ENCODE data around the gene OR2T1. TPM values are rescaled to one million over a fixed set of nuclear protein-coding genes. Genes with fewer than 3 reads are reported as not detected.
"Not testable (repeated sequence)": the region's sequence is repeated elsewhere in the genome, so short reads cannot be mapped to it uniquely, and the experiment has no call there.

The OR2T1 gene
- polyA plus RNA-seq, 6 donors from 2014 or later: not detected

GRCh38 chr1:248442500-248443277, 39.8 kb downstream of the OR2T1 start:
- Mint-ChIP-seq H3K27ac (peak overlapping the region in 2 of 6 donors; percentile 58 to 86), H3K4me1 (peaks cover 21 to 29% (median 27%) of the 10 kb centered on the region in 3 donors)
- not testable (repeated sequence) for DNase-seq; ATAC-seq (ENCODE audit: low read depth in 2 of 2); H3K27me3 Mint-ChIP-seq; H3K4me3 Mint-ChIP-seq; H3K36me3 Mint-ChIP-seq; H3K9me3 Mint-ChIP-seq

GRCh38 chr1:248444603-248445002, 41.8 kb downstream of the OR2T1 start:
- Mint-ChIP-seq H3K4me3 (peak overlapping the region in 2 of 8 donors; percentile 24 to 49), H3K4me1 (peaks cover 24 to 33% (median 27%) of the 10 kb centered on the region in 3 donors), H3K27ac (peak overlapping the region in 1 of 6 donors; percentile 15)
- ATAC-seq (ENCODE audit: low read depth in 2 of 2); H3K27me3 Mint-ChIP-seq; DNase-seq; H3K36me3 Mint-ChIP-seq; H3K9me3 Mint-ChIP-seq: not testable (repeated sequence)

GRCh38 chr1:248445399-248445798, 42.6 kb downstream of the OR2T1 start, which contains the start of gene OR2T2:
OR2T2 (plus strand) TSS chr1:248445637; CDS start chr1:248452798, 7,161 bp downstream.
- peak within 1 kb of the TSS in 5 of 8 donors; percentile 49 to 81 (median 71) for H3K4me3 Mint-ChIP-seq
- not testable (repeated sequence) for H3K36me3 Mint-ChIP-seq; H3K9me3 Mint-ChIP-seq; DNase-seq; ATAC-seq (ENCODE audit: low read depth in 2 of 2); H3K27me3 Mint-ChIP-seq
- peaks cover 28 to 39% (median 33%) of the 10 kb centered on the region in 3 donors for H3K4me1 Mint-ChIP-seq
- peak within 1 kb of the TSS; percentile 64 to 97 (median 92) for H3K27ac Mint-ChIP-seq

GRCh38 chr1:248448409-248449074, 45.7 kb downstream of the OR2T1 start:
- ATAC-seq (ENCODE audit: low read depth in 2 of 2): peak; percentile 91 to 92
- H3K36me3 Mint-ChIP-seq, DNase-seq, H3K27me3 Mint-ChIP-seq, H3K9me3 Mint-ChIP-seq, H3K4me3 Mint-ChIP-seq: not testable (repeated sequence)
- Mint-ChIP-seq H3K4me1 (peaks cover 31 to 42% (median 34%) of the 10 kb centered on the region in 3 donors), H3K27ac (peak overlapping the region in 1 of 6 donors; percentile 94)

- H3K27ac Mint-ChIP-seq: peak overlapping the region; percentile 74 to 96 (median 91)
- not testable (repeated sequence) for H3K9me3 Mint-ChIP-seq; ATAC-seq (ENCODE audit: low read depth in 2 of 2); H3K27me3 Mint-ChIP-seq; H3K36me3 Mint-ChIP-seq; DNase-seq
- H3K4me1 Mint-ChIP-seq: peaks cover 26 to 33% (median 26%) of the 10 kb centered on the region in 3 donors
- H3K4me3 Mint-ChIP-seq: peak overlapping the region in 7 of 8 donors; percentile 6 to 83 (median 61)
Observed at GRCh38 chr1:248449821-248450465, 47.1 kb downstream of the OR2T1 start.

GRCh38 chr1:248450466-248451145, 47.8 kb downstream of the OR2T1 start:
- H3K27ac Mint-ChIP-seq: peak overlapping the region; percentile 65 to 96 (median 88)
- H3K4me3 Mint-ChIP-seq: peak overlapping the region in 4 of 8 donors; percentile 40 to 83 (median 70)
- not testable (repeated sequence) for ATAC-seq (ENCODE audit: low read depth in 2 of 2); H3K36me3 Mint-ChIP-seq; H3K27me3 Mint-ChIP-seq; H3K9me3 Mint-ChIP-seq; DNase-seq
- peaks cover 21 to 27% (median 22%) of the 10 kb centered on the region in 3 donors for H3K4me1 Mint-ChIP-seq

- H3K27ac Mint-ChIP-seq; ATAC-seq (ENCODE audit: low read depth in 2 of 2); H3K9me3 Mint-ChIP-seq; H3K36me3 Mint-ChIP-seq; H3K27me3 Mint-ChIP-seq; H3K4me3 Mint-ChIP-seq; DNase-seq; H3K4me1 Mint-ChIP-seq: not testable (repeated sequence)
Observed at GRCh38 chr1:248453619-248454018, 50.8 kb downstream of the OR2T1 start.

- not testable (repeated sequence) for H3K27ac Mint-ChIP-seq; H3K4me3 Mint-ChIP-seq; H3K27me3 Mint-ChIP-seq; H3K4me1 Mint-ChIP-seq; DNase-seq; H3K36me3 Mint-ChIP-seq; ATAC-seq (ENCODE audit: low read depth in 2 of 2); H3K9me3 Mint-ChIP-seq
Observed at GRCh38 chr1:248455045-248455444, 52.2 kb downstream of the OR2T1 start.

- not testable (repeated sequence) for H3K27ac Mint-ChIP-seq; H3K36me3 Mint-ChIP-seq; DNase-seq; H3K9me3 Mint-ChIP-seq; H3K27me3 Mint-ChIP-seq; H3K4me1 Mint-ChIP-seq; ATAC-seq (ENCODE audit: low read depth in 2 of 2); H3K4me3 Mint-ChIP-seq
Observed at GRCh38 chr1:248456635-248457034, 53.8 kb downstream of the OR2T1 start.

Other genes starting within 250 kb of the OR2T1 start
- gene OR2M2, start 228.2 kb upstream of the OR2T1 start, polyA plus RNA-seq (ENCODE audit: low read depth in 6 of 6): not detected
- gene OR2M3, start 205.8 kb upstream of the OR2T1 start, polyA plus RNA-seq (ENCODE audit: low read depth in 6 of 6): not detected
- not detected for gene OR2M4, start 171.6 kb upstream of the OR2T1 start, polyA plus RNA-seq (ENCODE audit: low read depth in 6 of 6)
- 1 to 10 TPM in 1 of 6 donors, not detected in 5; 1.6 TPM for gene OR2T33, start 125.1 kb upstream of the OR2T1 start, polyA plus RNA-seq (ENCODE audit: low read depth in 6 of 6)
- not detected for gene OR2T12, start 99.6 kb upstream of the OR2T1 start, polyA plus RNA-seq (ENCODE audit: low read depth in 6 of 6)
- gene OR2M7, start 78.5 kb upstream of the OR2T1 start, polyA plus RNA-seq (ENCODE audit: low read depth in 6 of 6): not detected
- not detected for gene OR14C36, start 54.3 kb upstream of the OR2T1 start, polyA plus RNA-seq (ENCODE audit: low read depth in 6 of 6)
- not detected for gene OR2T4, start 41.4 kb upstream of the OR2T1 start, polyA plus RNA-seq (ENCODE audit: low read depth in 6 of 6)
- not detected for gene OR2T6, start 27.3 kb upstream of the OR2T1 start, polyA plus RNA-seq (ENCODE audit: low read depth in 6 of 6)
- under 1 TPM in 3 of 6 donors, not detected in 3; 0.19 to 0.71 (median 0.53) TPM for gene OR2T2, start 42.6 kb downstream of the OR2T1 start, polyA plus RNA-seq (ENCODE audit: low read depth in 6 of 6)
- gene OR2T3, start 70.3 kb downstream of the OR2T1 start, polyA plus RNA-seq (ENCODE audit: low read depth in 6 of 6): under 1 TPM in 2 of 6 donors, not detected in 4; 0.32 to 0.59 TPM
- not detected for gene OR2T5, start 85.5 kb downstream of the OR2T1 start, polyA plus RNA-seq (ENCODE audit: low read depth in 6 of 6)
- gene OR2G6, start 105.0 kb downstream of the OR2T1 start, polyA plus RNA-seq (ENCODE audit: low read depth in 6 of 6): under 1 TPM in 4 of 6 donors, not detected in 2; 0.19 to 0.80 (median 0.49) TPM
- under 1 TPM in 3 of 6 donors, not detected in 3; 0.26 to 0.38 (median 0.33) TPM for gene OR2T29, start 159.7 kb downstream of the OR2T1 start, polyA plus RNA-seq (ENCODE audit: low read depth in 6 of 6)
- gene OR2T34, start 171.7 kb downstream of the OR2T1 start, polyA plus RNA-seq (ENCODE audit: low read depth in 6 of 6): under 1 TPM in 1 of 6 donors, not detected in 5; 0.49 TPM
- under 1 TPM in 3 of 6 donors, not detected in 3; 0.08 to 0.96 (median 0.36) TPM for gene OR2T10, start 194.7 kb downstream of the OR2T1 start, polyA plus RNA-seq (ENCODE audit: low read depth in 6 of 6)
- under 1 TPM in 1 of 6 donors, not detected in 5; 0.18 TPM for gene OR2T11, start 232.0 kb downstream of the OR2T1 start, polyA plus RNA-seq (ENCODE audit: low read depth in 6 of 6)
- under 1 TPM in 2 of 6 donors, not detected in 4; 0.13 to 0.16 TPM for gene OR2T35, start 242.2 kb downstream of the OR2T1 start, polyA plus RNA-seq (ENCODE audit: low read depth in 6 of 6)

Data from naive B cell (primary cell).